Measurements from ENCODE around the gene SCFD1. TPM values are rescaled to one million over a fixed set of nuclear protein-coding genes. Genes with fewer than 3 reads are reported as not detected.
A peak's percentile ranks its signal among the peaks of the same experiment; 100 is the strongest.

The SCFD1 gene
- total and polyA plus RNA-seq, 10 of the 15 experiments (the other 5 are each of a cell fraction or from before 2014, with no cell fraction given): 61.5 to 98.4 (median 82.5) TPM

- TF ChIP-seq RB1 (IDR thresholded peaks at IDR 0.05; ENCODE audit: borderline replicate concordance) (no peak), SIX5 (IDR thresholded peaks at IDR 0.05; ENCODE audit: low read depth, low read length, severe bottlenecking) (no peak), PML (IDR thresholded peaks at IDR 0.05; ENCODE audit: low read length) (no peak), SUZ12 (IDR thresholded peaks at IDR 0.05; ENCODE audit: unreplicated experiment) (no peak)
These were observed 8.1 kb downstream of the SCFD1 start (continued) for GRCh38 chr14:30630248-30630647.

GRCh38 chr14:30632730-30633129 is 10.6 kb downstream of the SCFD1 start:
- CTCF ChIA-PET: interaction anchor here (2.9 kb wide), 1 partner anchor 10 kb away, joined by 9 read pairs; no protein-coding TSS in a partner anchor
- Histone ChIP-seq H3K27ac (ENCODE audit: control insufficient read depth, insufficient read depth) (no peak overlapping the region), H3K27me3 (replicated peaks in 1 of 2; ENCODE audit: control insufficient read depth in 2 of 2, insufficient read depth in 2 of 2, low read length in 1 of 2) (no peaks in the 10 kb centered on the region), H3K4me1 (ENCODE audit: control insufficient read depth, insufficient read depth, low read length) (no peaks in the 10 kb centered on the region), H3K36me3 (ENCODE audit: control insufficient read depth in 2 of 2, insufficient read depth in 2 of 2, low read length in 1 of 2) (peaks cover 0 to 13% of the 10 kb centered on the region in 2 experiments; a peak in 3 of 4 replicates), H3K9me3 (replicated peaks; ENCODE audit: control insufficient read depth, insufficient read depth, low read length) (no peaks in the 10 kb centered on the region), H3K4me3 (no peak overlapping the region), H4K20me1 (ENCODE audit: control insufficient read depth, insufficient read depth) (no peaks in the 10 kb centered on the region), H3K79me2 (ENCODE audit: control insufficient read depth, insufficient read depth, low read length) (peaks cover 7% of the 10 kb centered on the region), H3K9ac (ENCODE audit: control insufficient read depth, insufficient read depth, low read length) (no peak overlapping the region), H2AFZ (ENCODE audit: control insufficient read depth, low read depth, low read length) (no peak overlapping the region), H3K4me2 (ENCODE audit: control insufficient read depth, insufficient read depth) (no peak overlapping the region)
- no peak for TF ChIP-seq MYC (IDR thresholded peaks at IDR 0.05; ENCODE audit: insufficient read depth, insufficient read length, insufficient replicate concordance, low read length, severe bottlenecking)
- 0 out of 2 replicates have a peak, but pooled peaks have one; percentile 12 for TF ChIP-seq FOXK2 (IDR thresholded peaks at IDR 0.05)
- ATAC-seq: peak; percentile 31
- RAD21 ChIA-PET (ENCODE audit: unreplicated experiment): no interaction called here
- intact Hi-C loops (cut with micrococcal nuclease; ENCODE audit: unreplicated experiment): no loop called here
- DNase-seq (ENCODE audit: low read depth, low spot score): no peak
- POLR2A ChIA-PET: interaction anchor here (1.0 kb wide), 1 partner anchor 10 kb away, joined by 5 read pairs; no protein-coding TSS in a partner anchor
- 95% methylated on average over 1 of the region's 1 CpG for WGBS (ENCODE audit: insufficient coverage, insufficient replicate concordance, low lambda C conversion rate, missing lambda C conversion rate)
- FAIRE-seq: no peak
- in situ Hi-C loops (cut with MboI): no loop called here
- no TSS peak for BruUV-seq (replicated peaks)
- SMC1A ChIA-PET (ENCODE audit: uncharacterized antibody, unreplicated experiment): no interaction called here

- POLR2A ChIA-PET: no interaction called here
- DNase-seq (ENCODE audit: low read depth, low spot score) (no peak), ATAC-seq (no peak), FAIRE-seq (no peak)
- Histone ChIP-seq H3K79me2 (ENCODE audit: control insufficient read depth, insufficient read depth, low read length) (no peaks in the 10 kb centered on the region), H2AFZ (ENCODE audit: control insufficient read depth, low read depth, low read length) (no peak overlapping the region), H3K4me2 (ENCODE audit: control insufficient read depth, insufficient read depth) (no peak overlapping the region), H3K9ac (ENCODE audit: control insufficient read depth, insufficient read depth, low read length) (no peak overlapping the region), H3K4me1 (ENCODE audit: control insufficient read depth, insufficient read depth, low read length) (no peaks in the 10 kb centered on the region), H3K27ac (ENCODE audit: control insufficient read depth, insufficient read depth) (no peak overlapping the region), H3K4me3 (no peak overlapping the region), H4K20me1 (ENCODE audit: control insufficient read depth, insufficient read depth) (no peaks in the 10 kb centered on the region), H3K27me3 (replicated peaks in 1 of 2; ENCODE audit: control insufficient read depth in 2 of 2, insufficient read depth in 2 of 2, low read length in 1 of 2) (no peaks in the 10 kb centered on the region), H3K9me3 (replicated peaks; ENCODE audit: control insufficient read depth, insufficient read depth, low read length) (peaks cover 2% of the 10 kb centered on the region; the same call in 1 of the 3 replicates), H3K36me3 (ENCODE audit: control insufficient read depth in 2 of 2, insufficient read depth in 2 of 2, low read length in 1 of 2) (peaks cover 0 to 17% of the 10 kb centered on the region in 2 experiments; a peak in 2 of 4 replicates)
- WGBS (ENCODE audit: insufficient coverage, insufficient replicate concordance, low lambda C conversion rate, missing lambda C conversion rate): 97% methylated on average over 3 of the region's 3 CpGs
- SMC1A ChIA-PET (ENCODE audit: uncharacterized antibody, unreplicated experiment): no interaction called here
- intact Hi-C loops (cut with micrococcal nuclease; ENCODE audit: unreplicated experiment) (no loop called here), in situ Hi-C loops (cut with MboI) (no loop called here)
- no TSS peak for BruUV-seq (replicated peaks)
- CTCF ChIA-PET: interaction anchor here (1.3 kb wide), 1 partner anchor 16 kb away, joined by 4 read pairs; no protein-coding TSS in a partner anchor
- RAD21 ChIA-PET (ENCODE audit: unreplicated experiment): no interaction called here
- TF ChIP-seq RAD21 (IDR thresholded peaks at IDR 0.05; ENCODE audit: insufficient read depth, low read depth, low read length) (no peak), TBL1XR1 (IDR thresholded peaks at IDR 0.05; ENCODE audit: low read depth, low read length) (no peak), GABPA (IDR thresholded peaks at IDR 0.05; ENCODE audit: low read depth) (no peak), MYC (IDR thresholded peaks at IDR 0.05; ENCODE audit: insufficient read depth, insufficient read length, insufficient replicate concordance, low read length, severe bottlenecking) (no peak), ZNF384 (IDR thresholded peaks at IDR 0.05; ENCODE audit: borderline replicate concordance, low read depth, low read length) (no peak), BRCA1 (IDR thresholded peaks at IDR 0.05; ENCODE audit: low read depth, low read length) (no peak), CREB1 (IDR thresholded peaks at IDR 0.05; ENCODE audit: low read depth) (no peak), USF1 (IDR thresholded peaks at IDR 0.05; ENCODE audit: borderline replicate concordance, extremely low read length, insufficient read depth, low read depth, low read length) (no peak), NBN (IDR thresholded peaks at IDR 0.05) (no peak), SRF (IDR thresholded peaks at IDR 0.05; ENCODE audit: low read depth in 2 of 2, low read length in 2 of 2) (no peak)
These were observed 16.8 kb downstream of the SCFD1 start for GRCh38 chr14:30638926-30639325.
